Measurements from ENCODE around the gene GPANK1.

Gene GPANK1

GRCh38 chr6:31639449-31639861 is 25.3 kb downstream of the GPANK1 start:
- TF ChIP-seq, protein P1, sequence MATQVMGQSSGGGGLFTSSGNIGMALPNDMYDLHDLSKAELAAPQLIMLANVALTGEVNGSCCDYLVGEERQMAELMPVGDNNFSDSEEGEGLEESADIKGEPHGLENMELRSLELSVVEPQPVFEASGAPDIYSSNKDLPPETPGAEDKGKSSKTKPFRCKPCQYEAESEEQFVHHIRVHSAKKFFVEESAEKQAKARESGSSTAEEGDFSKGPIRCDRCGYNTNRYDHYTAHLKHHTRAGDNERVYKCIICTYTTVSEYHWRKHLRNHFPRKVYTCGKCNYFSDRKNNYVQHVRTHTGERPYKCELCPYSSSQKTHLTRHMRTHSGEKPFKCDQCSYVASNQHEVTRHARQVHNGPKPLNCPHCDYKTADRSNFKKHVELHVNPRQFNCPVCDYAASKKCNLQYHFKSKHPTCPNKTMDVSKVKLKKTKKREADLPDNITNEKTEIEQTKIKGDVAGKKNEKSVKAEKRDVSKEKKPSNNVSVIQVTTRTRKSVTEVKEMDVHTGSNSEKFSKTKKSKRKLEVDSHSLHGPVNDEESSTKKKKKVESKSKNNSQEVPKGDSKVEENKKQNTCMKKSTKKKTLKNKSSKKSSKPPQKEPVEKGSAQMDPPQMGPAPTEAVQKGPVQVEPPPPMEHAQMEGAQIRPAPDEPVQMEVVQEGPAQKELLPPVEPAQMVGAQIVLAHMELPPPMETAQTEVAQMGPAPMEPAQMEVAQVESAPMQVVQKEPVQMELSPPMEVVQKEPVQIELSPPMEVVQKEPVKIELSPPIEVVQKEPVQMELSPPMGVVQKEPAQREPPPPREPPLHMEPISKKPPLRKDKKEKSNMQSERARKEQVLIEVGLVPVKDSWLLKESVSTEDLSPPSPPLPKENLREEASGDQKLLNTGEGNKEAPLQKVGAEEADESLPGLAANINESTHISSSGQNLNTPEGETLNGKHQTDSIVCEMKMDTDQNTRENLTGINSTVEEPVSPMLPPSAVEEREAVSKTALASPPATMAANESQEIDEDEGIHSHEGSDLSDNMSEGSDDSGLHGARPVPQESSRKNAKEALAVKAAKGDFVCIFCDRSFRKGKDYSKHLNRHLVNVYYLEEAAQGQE (IDR thresholded peaks at IDR 0.05; ENCODE audit: insufficient read depth in 1 of 2, low read depth in 2 of 2, low read length in 2 of 2) = no peak
- TF ChIP-seq POLR2AphosphoS5 (IDR thresholded peaks at IDR 0.05; ENCODE audit: low read depth, low read length) = peak; percentile 60; the same call in 1 of the 2 replicates

- TF ChIP-seq POLR2AphosphoS5 (IDR thresholded peaks at IDR 0.05; ENCODE audit: low read depth, low read length) (peak; percentile 53), SIN3A (IDR thresholded peaks at IDR 0.05; ENCODE audit: borderline replicate concordance, insufficient read depth, low read length) (no peak)
- TF ChIP-seq, protein P1 (IDR thresholded peaks at IDR 0.05; ENCODE audit: insufficient read depth in 1 of 2, low read depth in 2 of 2, low read length in 2 of 2) = no peak
Observed at GRCh38 chr6:31639043-31639442, 25.8 kb downstream of the GPANK1 start.

- 0 out of 2 replicates have a peak, but pooled peaks have one; percentile 7 for TF ChIP-seq POLR2AphosphoS5 (IDR thresholded peaks at IDR 0.05; ENCODE audit: low read depth, low read length)
- TF ChIP-seq, protein P1 (IDR thresholded peaks at IDR 0.05; ENCODE audit: insufficient read depth in 1 of 2, low read depth in 2 of 2, low read length in 2 of 2) = no peak
Observed at GRCh38 chr6:31636698-31637596, 27.9 kb downstream of the GPANK1 start.

DNA sequence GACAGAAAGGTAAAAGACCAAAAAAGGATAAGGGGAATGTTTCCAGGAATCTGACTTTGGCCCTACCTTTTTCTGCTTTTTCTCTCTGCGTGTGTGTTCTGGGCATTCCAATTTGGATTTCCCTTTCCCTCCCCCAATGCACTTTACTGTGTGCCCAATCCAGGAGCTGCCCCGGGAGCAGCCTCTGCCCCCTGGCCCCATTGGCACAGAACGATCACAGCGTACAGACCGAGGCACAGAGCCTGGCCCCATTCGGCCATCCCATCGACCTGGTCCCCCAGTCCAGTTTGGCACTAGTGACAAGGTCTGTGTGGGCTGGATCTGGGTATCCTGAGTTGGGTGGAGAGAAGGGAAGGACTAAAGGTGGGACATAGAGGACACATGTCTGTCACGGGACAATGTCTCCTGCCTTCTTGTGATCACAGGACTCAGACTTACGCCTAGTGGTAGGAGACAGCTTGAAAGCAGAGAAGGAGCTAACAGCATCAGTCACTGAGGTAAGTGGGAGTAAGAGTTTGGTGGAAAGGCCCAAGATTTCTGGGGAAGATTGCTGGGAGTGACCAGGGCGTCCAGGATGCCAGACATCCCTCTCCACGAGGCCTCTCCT is 29.7 kb downstream of the GPANK1 start:
- TF ChIP-seq, protein P1 (IDR thresholded peaks at IDR 0.05; ENCODE audit: insufficient read depth in 1 of 2, low read depth in 2 of 2, low read length in 2 of 2) = no peak
- TF ChIP-seq POLR2AphosphoS5 (IDR thresholded peaks at IDR 0.05; ENCODE audit: low read depth, low read length) (no peak), TAF1 (IDR thresholded peaks at IDR 0.05; ENCODE audit: borderline replicate concordance, insufficient read depth, low read length) (no peak), FOXP2 (optimal IDR thresholded peaks at IDR 0.05; ENCODE audit: borderline replicate concordance, extremely low read depth, extremely low read length, insufficient read depth) (no peak), SIN3A (IDR thresholded peaks at IDR 0.05; ENCODE audit: borderline replicate concordance, insufficient read depth, low read length) (no peak)

GRCh38 chr6:31634131-31634530 is 30.7 kb downstream of the GPANK1 start:
- TF ChIP-seq POLR2AphosphoS5 (IDR thresholded peaks at IDR 0.05; ENCODE audit: low read depth, low read length) = no peak
- TF ChIP-seq, protein P1 (IDR thresholded peaks at IDR 0.05; ENCODE audit: insufficient read depth in 1 of 2, low read depth in 2 of 2, low read length in 2 of 2) = no peak
- TF ChIP-seq SIN3A (IDR thresholded peaks at IDR 0.05; ENCODE audit: borderline replicate concordance, insufficient read depth, low read length) = no peak
- no peak for TF ChIP-seq TAF1 (IDR thresholded peaks at IDR 0.05; ENCODE audit: borderline replicate concordance, insufficient read depth, low read length)
- TF ChIP-seq FOXP2 (optimal IDR thresholded peaks at IDR 0.05; ENCODE audit: borderline replicate concordance, extremely low read depth, extremely low read length, insufficient read depth) = no peak
